ENCODE data around the gene SMOC1. TPM values are rescaled to one million over a fixed set of nuclear protein-coding genes. Genes with fewer than 3 reads are reported as not detected.

SMOC1 gene
- polyA plus RNA-seq, 3 donors, result not detected

DNA sequence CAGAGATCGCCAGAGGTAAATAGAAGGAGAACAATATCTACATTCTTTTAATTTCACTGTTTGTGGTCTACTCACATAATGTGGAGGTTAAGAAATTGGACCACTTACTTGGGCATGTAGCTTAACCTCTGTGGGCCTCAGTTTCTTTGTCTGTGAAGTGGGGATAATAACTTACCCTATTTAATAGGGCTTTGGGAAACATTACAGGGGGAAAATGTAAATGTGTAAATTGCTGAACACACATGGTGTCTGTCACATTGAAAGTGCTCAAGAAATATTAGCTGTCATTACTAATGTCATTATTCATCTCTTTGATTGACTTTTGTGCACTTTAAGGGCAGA, 169.1 kb downstream of the SMOC1 start:
- H3K4me1 ChIP-seq (ENCODE audit: control insufficient read depth in 1 of 2, insufficient read depth in 2 of 2, low read length in 2 of 2), result no peaks in the 10 kb centered on the region
- peaks cover 0 to 4% (median 4%) of the 10 kb centered on the region in 3 donors for H3K27me3 Mint-ChIP-seq (ENCODE audit: low read depth in 3 of 3)
- H3K79me2 ChIP-seq (ENCODE audit: insufficient read depth, low read length), result no peaks in the 10 kb centered on the region
- no peak overlapping the region for H3K27ac Mint-ChIP-seq
- H3K36me3 Mint-ChIP-seq, result no peaks in the 10 kb centered on the region
- no peak overlapping the region for H3K9ac ChIP-seq (ENCODE audit: insufficient read depth, low read length, poor library complexity, severe bottlenecking)
- H2AFZ ChIP-seq (ENCODE audit: insufficient read depth, low read depth, low read length, poor library complexity, severe bottlenecking), result no peak overlapping the region
- H3K9me3 ChIP-seq (replicated peaks in 1 of 2; ENCODE audit: control insufficient read depth in 1 of 2, insufficient read depth in 1 of 2, low read length in 2 of 2), result no peaks in the 10 kb centered on the region
- no peaks in the 10 kb centered on the region for H3K9me3 Mint-ChIP-seq
- H3K4me3 ChIP-seq (replicated peaks in 1 of 3; ENCODE audit: low read depth in 2 of 3, low read length in 3 of 3), result no peak overlapping the region
- no peaks in the 10 kb centered on the region for H3K27me3 ChIP-seq (ENCODE audit: control insufficient read depth in 2 of 2, insufficient read depth in 2 of 2, low read length in 2 of 2)
- no peak for TF ChIP-seq CTCF (IDR thresholded peaks at IDR 0.05)
- WGBS (ENCODE audit: insufficient coverage), result no CpG with 5 or more reads among the region's 1 CpG
- no peak overlapping the region for H3K4me2 ChIP-seq (replicated peaks; ENCODE audit: extremely low read depth, low read length, poor library complexity, severe bottlenecking)
- no peak for DNase-seq
- H3K4me3 Mint-ChIP-seq, result no peak overlapping the region
- H4K20me1 ChIP-seq (ENCODE audit: insufficient read depth, low read length), result no peaks in the 10 kb centered on the region
- no peaks in the 10 kb centered on the region for H3K36me3 ChIP-seq (replicated peaks in 1 of 2; ENCODE audit: control insufficient read depth in 1 of 2, insufficient read depth in 2 of 2, low read length in 2 of 2)
- no peaks in the 10 kb centered on the region for H3K4me1 Mint-ChIP-seq
- intact Hi-C loops (cut with micrococcal nuclease), result no loop called here
- no peak overlapping the region for H3K27ac ChIP-seq (ENCODE audit: low read depth in 1 of 2, low read length in 2 of 2)

DNA sequence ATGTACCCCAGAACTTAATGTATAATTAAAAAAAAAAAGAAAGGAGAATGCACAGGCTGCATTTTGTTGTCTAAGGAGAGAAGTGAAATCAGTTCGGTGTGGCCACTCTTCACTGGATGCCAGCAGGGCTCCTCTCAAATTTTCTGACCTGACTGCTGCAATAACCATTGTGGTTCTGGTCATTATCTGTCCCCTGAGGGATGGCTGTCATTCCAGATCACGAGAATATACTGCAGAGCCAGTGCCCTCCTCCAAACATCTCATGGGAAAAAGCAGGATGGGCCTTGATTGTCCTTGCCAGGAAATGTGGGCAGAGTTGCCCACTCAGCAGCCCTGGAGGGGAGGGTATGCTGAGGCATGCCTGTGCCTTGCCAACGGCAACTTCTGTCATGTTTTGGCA, 170.4 kb downstream of the SMOC1 start:
- Histone ChIP-seq H3K9me3 (replicated peaks in 1 of 2; ENCODE audit: control insufficient read depth in 1 of 2, insufficient read depth in 1 of 2, low read length in 2 of 2) (no peaks in the 10 kb centered on the region), H3K4me2 (replicated peaks; ENCODE audit: extremely low read depth, low read length, poor library complexity, severe bottlenecking) (no peak overlapping the region), H3K36me3 (replicated peaks in 1 of 2; ENCODE audit: control insufficient read depth in 1 of 2, insufficient read depth in 2 of 2, low read length in 2 of 2) (no peaks in the 10 kb centered on the region), H4K20me1 (ENCODE audit: insufficient read depth, low read length) (no peaks in the 10 kb centered on the region), H3K27me3 (ENCODE audit: control insufficient read depth in 2 of 2, insufficient read depth in 2 of 2, low read length in 2 of 2) (no peaks in the 10 kb centered on the region), H3K27ac (ENCODE audit: low read depth in 1 of 2, low read length in 2 of 2) (no peak overlapping the region), H3K4me3 (replicated peaks in 1 of 3; ENCODE audit: low read depth in 2 of 3, low read length in 3 of 3) (no peak overlapping the region), H3K79me2 (ENCODE audit: insufficient read depth, low read length) (no peaks in the 10 kb centered on the region), H3K4me1 (ENCODE audit: control insufficient read depth in 1 of 2, insufficient read depth in 2 of 2, low read length in 2 of 2) (no peaks in the 10 kb centered on the region), H3K9ac (ENCODE audit: insufficient read depth, low read length, poor library complexity, severe bottlenecking) (no peak overlapping the region), H2AFZ (ENCODE audit: insufficient read depth, low read depth, low read length, poor library complexity, severe bottlenecking) (no peak overlapping the region)
- intact Hi-C loops (cut with micrococcal nuclease), result no loop called here
- DNase-seq, result no peak
- Mint-ChIP-seq H3K4me1 (no peaks in the 10 kb centered on the region), H3K27ac (no peak overlapping the region), H3K4me3 (no peak overlapping the region), H3K27me3 (ENCODE audit: low read depth in 3 of 3) (peaks cover 0 to 4% (median 2%) of the 10 kb centered on the region in 3 donors), H3K9me3 (no peaks in the 10 kb centered on the region), H3K36me3 (no peaks in the 10 kb centered on the region)
- WGBS (ENCODE audit: insufficient coverage), result 93% methylated on average over 3 of the region's 3 CpGs
- TF ChIP-seq CTCF (IDR thresholded peaks at IDR 0.05), result no peak
